Lower lobe of right lung (tissue), 2 donors: ENCODE data around the gene NOX5. TPM values are rescaled to one million over a fixed set of nuclear protein-coding genes. Genes with fewer than 3 reads are reported as not detected.
"Not testable (repeated sequence)": the region's sequence is repeated elsewhere in the genome, so short reads cannot be mapped to it uniquely, and the experiment has no call there.

Experiments
- ATAC-seq, 2 donors: fragments of 200-7000 bp; cut with Tn5 transposase; one replicate each; pipeline ENCODE4 v1.9.1; 2020 to 2022; ENCODE audit warnings: mild to moderate bottlenecking in 2 of 2, moderate library complexity in 2 of 2
- DNase-seq: peaks from one replicate; pipeline ENCODE4 v3.0.0-alpha.2; 2020
- H3K27ac ChIP-seq: fragments of 200-600 bp; one replicate; pipeline ENCODE4 v1.8.0; 2022
- H3K27me3 ChIP-seq: fragments of 200-600 bp; one replicate; pipeline ENCODE4 v1.8.0; 2022; ENCODE audit warnings: low read depth
- H3K36me3 ChIP-seq: fragments of 200-600 bp; one replicate; pipeline ENCODE4 v1.8.0; 2022; ENCODE audit warnings: mild to moderate bottlenecking
- H3K4me1 ChIP-seq: fragments of 200-600 bp; one replicate; pipeline ENCODE4 v1.8.0; 2022
- H3K4me3 ChIP-seq: fragments of 200-600 bp; one replicate; pipeline ENCODE4 v1.8.0; 2022; ENCODE audit warnings: mild to moderate bottlenecking
- H3K9me3 ChIP-seq: fragments of 200-600 bp; one replicate; pipeline ENCODE4 v1.8.0; 2022
- intact Hi-C: fragments of 100-400 bp; cut with DNase I; formaldehyde crosslinking; loops from one replicate; pipeline ENCODE4 v1.11.0; 2022
- total RNA-seq: library from RNA; stranded (reverse); fragmentation: NEBNext Ultra II Directional; extraction: Animal tissue kit (Norgen Biotek cat#: 25700); gene quantifications from one replicate; pipeline ENCODE4 v1.2.1, GENCODE V29; 2021
- TF ChIP-seq, protein P1 (sequence below): fragments of 200-600 bp; IDR thresholded peaks from one replicate; pipeline ENCODE4 v1.8.0; 2022; ENCODE audit warnings: antibody characterized with exemption, mild to moderate bottlenecking
- donor health status: DM: no; HTN: yes; CAD: no; lungs with severe emphysema.

Gene NOX5
- total RNA-seq, 1 donor from 2014 or later: not detected

DNA sequence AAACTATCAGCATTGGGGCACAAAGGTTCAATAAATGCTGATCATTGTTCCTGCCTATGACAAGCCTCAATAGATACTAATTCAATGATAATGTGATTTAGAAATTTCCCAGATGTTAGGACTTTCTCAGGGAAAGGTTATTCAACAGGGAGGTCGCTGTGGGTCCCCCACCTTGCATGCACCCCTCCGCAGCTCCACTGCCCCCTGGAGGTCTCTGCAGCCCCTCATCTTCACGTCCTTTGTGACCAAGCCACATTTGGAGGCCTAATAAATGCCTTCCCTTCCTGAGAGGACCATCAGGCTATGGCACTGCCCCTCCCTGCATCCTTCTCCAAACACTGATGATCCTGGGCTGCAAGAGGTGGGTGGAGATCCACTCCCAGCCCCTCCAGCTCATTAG, 50.2 kb downstream of the NOX5 start:
- Histone ChIP-seq H3K4me1 (peaks cover under 1% of the 10 kb centered on the region), H3K9me3 (no peaks in the 10 kb centered on the region), H3K27me3 (no peaks in the 10 kb centered on the region), H3K27ac (no peak overlapping the region), H3K4me3 (no peak overlapping the region), H3K36me3 (no peaks in the 10 kb centered on the region)
- ATAC-seq (no peak), DNase-seq (no peak)
- TF ChIP-seq, protein P1, sequence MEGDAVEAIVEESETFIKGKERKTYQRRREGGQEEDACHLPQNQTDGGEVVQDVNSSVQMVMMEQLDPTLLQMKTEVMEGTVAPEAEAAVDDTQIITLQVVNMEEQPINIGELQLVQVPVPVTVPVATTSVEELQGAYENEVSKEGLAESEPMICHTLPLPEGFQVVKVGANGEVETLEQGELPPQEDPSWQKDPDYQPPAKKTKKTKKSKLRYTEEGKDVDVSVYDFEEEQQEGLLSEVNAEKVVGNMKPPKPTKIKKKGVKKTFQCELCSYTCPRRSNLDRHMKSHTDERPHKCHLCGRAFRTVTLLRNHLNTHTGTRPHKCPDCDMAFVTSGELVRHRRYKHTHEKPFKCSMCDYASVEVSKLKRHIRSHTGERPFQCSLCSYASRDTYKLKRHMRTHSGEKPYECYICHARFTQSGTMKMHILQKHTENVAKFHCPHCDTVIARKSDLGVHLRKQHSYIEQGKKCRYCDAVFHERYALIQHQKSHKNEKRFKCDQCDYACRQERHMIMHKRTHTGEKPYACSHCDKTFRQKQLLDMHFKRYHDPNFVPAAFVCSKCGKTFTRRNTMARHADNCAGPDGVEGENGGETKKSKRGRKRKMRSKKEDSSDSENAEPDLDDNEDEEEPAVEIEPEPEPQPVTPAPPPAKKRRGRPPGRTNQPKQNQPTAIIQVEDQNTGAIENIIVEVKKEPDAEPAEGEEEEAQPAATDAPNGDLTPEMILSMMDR: no peak
- intact Hi-C loops: no loop called here

DNA sequence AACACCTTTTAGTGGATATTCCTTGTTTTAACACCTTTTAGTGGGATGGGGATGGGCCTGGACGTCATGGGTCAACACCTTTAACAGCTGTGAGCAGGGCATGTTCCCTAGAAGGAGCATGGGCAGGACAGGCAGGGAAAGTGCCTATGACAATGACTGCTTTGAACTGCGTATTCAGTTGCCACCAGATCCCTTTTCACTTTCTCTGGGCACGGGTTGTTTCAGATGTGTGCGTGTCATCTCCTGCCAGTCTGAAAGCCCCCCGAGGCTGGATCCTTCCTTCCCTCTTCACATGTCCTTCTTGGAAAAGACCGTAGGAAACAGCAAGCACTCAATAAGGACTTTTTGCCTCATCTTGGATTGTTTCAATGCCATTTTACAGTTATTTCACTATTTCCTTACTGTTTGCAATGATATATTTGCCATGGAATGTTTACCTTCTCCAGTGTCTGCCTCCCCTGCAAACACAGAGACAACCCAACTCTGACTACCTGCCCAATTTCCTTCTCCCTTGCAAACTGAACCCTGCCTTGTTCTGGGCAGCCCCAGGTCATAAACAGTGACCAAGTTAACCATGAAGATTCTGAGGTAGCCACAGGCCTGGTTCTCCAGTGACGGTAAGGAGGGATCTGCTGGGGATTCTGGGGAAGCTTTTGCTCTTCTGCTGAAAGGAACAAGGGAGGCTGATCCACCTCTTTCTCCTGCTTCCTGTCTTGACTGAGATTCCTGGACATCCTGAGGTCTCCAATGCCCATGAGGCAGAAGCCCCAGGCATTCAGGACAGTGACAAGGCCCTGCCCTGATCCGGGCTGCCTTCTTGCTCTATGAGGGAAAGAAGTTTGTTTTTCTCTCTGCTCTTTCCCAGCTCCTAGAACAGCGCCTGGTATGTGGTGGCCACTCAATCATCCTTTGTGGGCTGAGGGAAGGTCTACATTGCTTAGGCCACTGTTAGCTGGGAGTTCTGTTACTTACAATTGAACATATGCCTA, 51.8 kb downstream of the NOX5 start:
- H3K4me1 ChIP-seq: no peaks in the 10 kb centered on the region
- no peaks in the 10 kb centered on the region for H3K36me3 ChIP-seq
- H3K27me3 ChIP-seq: no peaks in the 10 kb centered on the region
- H3K9me3 ChIP-seq: no peaks in the 10 kb centered on the region
- no peak overlapping the region for H3K27ac ChIP-seq
- intact Hi-C loops: no loop called here
- TF ChIP-seq, protein P1: no peak
- H3K4me3 ChIP-seq: no peak overlapping the region
- ATAC-seq (no peak), DNase-seq (no peak)

DNA sequence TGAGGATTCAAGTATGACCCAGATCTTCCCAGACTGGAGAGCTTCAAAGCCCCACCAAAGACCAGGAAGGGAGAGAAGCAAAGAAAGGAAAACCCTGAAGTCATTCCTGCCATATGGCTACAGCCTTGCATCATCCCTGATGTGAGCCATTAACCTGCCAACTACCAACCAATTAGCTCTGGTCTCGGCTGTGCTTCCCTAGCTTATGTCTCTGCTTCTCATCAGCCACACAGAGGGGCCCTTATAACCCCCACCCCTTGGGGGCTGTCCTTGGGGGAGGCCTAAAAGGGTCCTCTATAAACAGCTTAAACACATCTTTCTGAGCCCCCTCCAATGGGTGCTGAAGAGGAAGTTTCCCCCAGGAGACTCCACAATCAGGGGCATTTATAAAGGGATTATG, 52.8 kb downstream of the NOX5 start:
- no peak overlapping the region for H3K27ac ChIP-seq
- no peaks in the 10 kb centered on the region for H3K36me3 ChIP-seq
- ATAC-seq (no peak), DNase-seq (no peak)
- H3K27me3 ChIP-seq: no peaks in the 10 kb centered on the region
- intact Hi-C loops: no loop called here
- no peak overlapping the region for H3K4me3 ChIP-seq
- H3K4me1 ChIP-seq: no peaks in the 10 kb centered on the region
- no peaks in the 10 kb centered on the region for H3K9me3 ChIP-seq
- TF ChIP-seq, protein P1: no peak

DNA sequence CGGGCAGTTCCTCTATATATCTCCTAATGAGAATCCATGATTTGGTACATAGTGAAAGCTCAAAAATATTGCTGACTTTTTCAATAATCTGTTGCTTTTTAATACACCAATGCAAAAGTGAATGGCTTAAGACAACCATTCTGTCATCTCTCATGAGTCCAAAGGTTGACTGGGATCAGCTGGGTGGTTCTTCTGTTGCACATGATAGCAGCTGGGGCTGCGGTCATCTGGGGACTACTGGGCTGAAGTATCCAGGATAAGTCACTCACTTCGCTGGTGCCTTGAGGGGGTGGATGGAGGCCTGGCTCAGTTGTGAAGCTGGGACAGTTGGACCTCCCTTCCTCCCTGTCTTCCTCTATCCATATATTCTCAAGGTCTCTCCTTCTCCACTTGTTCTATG, 53.7 kb downstream of the NOX5 start:
- Histone ChIP-seq H3K36me3 (no peaks in the 10 kb centered on the region), H3K27me3 (no peaks in the 10 kb centered on the region), H3K9me3 (no peaks in the 10 kb centered on the region), H3K27ac (no peak overlapping the region), H3K4me3 (no peak overlapping the region), H3K4me1 (no peaks in the 10 kb centered on the region)
- intact Hi-C loops: no loop called here
- TF ChIP-seq, protein P1: no peak
- no peak for ATAC-seq
- DNase-seq: no peak

DNA sequence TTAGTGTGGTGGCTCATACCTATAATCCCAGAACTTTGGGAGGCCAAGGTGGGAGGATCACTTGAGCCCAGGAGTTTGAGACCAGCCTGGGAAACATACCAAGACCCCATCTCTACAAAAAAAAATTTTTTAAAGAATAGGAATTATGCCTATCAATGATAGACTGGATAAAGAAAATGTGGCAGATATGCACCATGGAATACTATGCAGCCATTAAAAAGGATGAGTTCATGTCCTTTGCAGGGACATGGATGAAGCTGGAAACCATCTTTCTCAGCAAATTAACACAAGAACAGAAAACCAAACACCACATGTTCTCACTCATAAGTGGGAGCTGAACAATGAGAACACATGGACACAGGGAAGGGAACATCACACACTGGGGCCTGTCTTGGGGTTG, 54.8 kb downstream of the NOX5 start:
- H3K36me3 ChIP-seq, H3K27me3 ChIP-seq, H3K4me3 ChIP-seq, DNase-seq, H3K27ac ChIP-seq, intact Hi-C loops, ATAC-seq, H3K9me3 ChIP-seq, H3K4me1 ChIP-seq: not testable (repeated sequence)

DNA sequence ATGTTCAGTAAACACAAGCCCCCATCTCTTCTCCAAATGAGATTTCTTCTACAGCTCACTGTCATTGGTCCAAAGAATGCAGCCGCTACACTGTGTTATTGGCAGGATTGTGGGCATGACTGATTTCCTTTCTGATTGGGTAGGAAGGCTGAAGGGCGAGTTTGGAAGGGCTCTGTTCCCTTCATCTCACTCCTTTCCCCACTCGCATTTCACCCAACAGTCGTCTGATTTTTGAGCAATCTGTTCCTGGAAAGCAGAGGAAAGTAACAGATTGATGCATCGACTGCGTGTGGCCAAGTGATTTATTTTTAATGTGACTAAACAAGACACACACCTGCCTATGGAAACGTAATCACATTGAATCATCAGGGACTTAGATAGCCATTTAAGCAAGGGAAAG, 55.5 kb downstream of the NOX5 start:
- H3K9me3 ChIP-seq: no peaks in the 10 kb centered on the region
- no peak for ATAC-seq
- TF ChIP-seq, protein P1: no peak
- peaks cover 16% of the 10 kb centered on the region for H3K4me1 ChIP-seq
- H3K27ac ChIP-seq: no peak overlapping the region
- intact Hi-C loops: no loop called here
- no peaks in the 10 kb centered on the region for H3K36me3 ChIP-seq
- H3K4me3 ChIP-seq: no peak overlapping the region
- H3K27me3 ChIP-seq: no peaks in the 10 kb centered on the region
- no peak for DNase-seq
